Measurements from ENCODE around the gene PTPRJ.

GRCh38 chr11:48004456-48004855 lies 24.1 kb downstream of the PTPRJ start:
- no peak for TF ChIP-seq CHD1 (IDR thresholded peaks at IDR 0.05; ENCODE audit: low read length)
- TF ChIP-seq RCOR1 (IDR thresholded peaks at IDR 0.05; ENCODE audit: borderline replicate concordance in 1 of 2, low read depth in 2 of 2, low read length in 2 of 2), result no peak
- no peak for TF ChIP-seq DNMT1 (IDR thresholded peaks at IDR 0.05)
- TF ChIP-seq, protein P1, sequence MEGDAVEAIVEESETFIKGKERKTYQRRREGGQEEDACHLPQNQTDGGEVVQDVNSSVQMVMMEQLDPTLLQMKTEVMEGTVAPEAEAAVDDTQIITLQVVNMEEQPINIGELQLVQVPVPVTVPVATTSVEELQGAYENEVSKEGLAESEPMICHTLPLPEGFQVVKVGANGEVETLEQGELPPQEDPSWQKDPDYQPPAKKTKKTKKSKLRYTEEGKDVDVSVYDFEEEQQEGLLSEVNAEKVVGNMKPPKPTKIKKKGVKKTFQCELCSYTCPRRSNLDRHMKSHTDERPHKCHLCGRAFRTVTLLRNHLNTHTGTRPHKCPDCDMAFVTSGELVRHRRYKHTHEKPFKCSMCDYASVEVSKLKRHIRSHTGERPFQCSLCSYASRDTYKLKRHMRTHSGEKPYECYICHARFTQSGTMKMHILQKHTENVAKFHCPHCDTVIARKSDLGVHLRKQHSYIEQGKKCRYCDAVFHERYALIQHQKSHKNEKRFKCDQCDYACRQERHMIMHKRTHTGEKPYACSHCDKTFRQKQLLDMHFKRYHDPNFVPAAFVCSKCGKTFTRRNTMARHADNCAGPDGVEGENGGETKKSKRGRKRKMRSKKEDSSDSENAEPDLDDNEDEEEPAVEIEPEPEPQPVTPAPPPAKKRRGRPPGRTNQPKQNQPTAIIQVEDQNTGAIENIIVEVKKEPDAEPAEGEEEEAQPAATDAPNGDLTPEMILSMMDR (IDR thresholded peaks at IDR 0.05 in 2 of 3, conservative IDR thresholded peaks at IDR 0.05 in 1 of 3; ENCODE audit: insufficient read depth in 2 of 3, low read depth in 1 of 3, low read length in 3 of 3), result no peak
- TF ChIP-seq EGR1 (conservative IDR thresholded peaks at IDR 0.05), result no peak
- TF ChIP-seq, protein P2, sequence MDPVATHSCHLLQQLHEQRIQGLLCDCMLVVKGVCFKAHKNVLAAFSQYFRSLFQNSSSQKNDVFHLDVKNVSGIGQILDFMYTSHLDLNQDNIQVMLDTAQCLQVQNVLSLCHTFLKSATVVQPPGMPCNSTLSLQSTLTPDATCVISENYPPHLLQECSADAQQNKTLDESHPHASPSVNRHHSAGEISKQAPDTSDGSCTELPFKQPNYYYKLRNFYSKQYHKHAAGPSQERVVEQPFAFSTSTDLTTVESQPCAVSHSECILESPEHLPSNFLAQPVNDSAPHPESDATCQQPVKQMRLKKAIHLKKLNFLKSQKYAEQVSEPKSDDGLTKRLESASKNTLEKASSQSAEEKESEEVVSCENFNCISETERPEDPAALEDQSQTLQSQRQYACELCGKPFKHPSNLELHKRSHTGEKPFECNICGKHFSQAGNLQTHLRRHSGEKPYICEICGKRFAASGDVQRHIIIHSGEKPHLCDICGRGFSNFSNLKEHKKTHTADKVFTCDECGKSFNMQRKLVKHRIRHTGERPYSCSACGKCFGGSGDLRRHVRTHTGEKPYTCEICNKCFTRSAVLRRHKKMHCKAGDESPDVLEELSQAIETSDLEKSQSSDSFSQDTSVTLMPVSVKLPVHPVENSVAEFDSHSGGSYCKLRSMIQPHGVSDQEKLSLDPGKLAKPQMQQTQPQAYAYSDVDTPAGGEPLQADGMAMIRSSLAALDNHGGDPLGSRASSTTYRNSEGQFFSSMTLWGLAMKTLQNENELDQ (CRISPR knock-in tag; IDR thresholded peaks at IDR 0.05; ENCODE audit: borderline replicate concordance), result no peak
- TF ChIP-seq TAF1 (IDR thresholded peaks at IDR 0.05; ENCODE audit: control insufficient read depth, extremely low read depth, insufficient read depth, low read length, severe bottlenecking), result no peak
- TF ChIP-seq ZBTB11 (CRISPR knock-in tag; IDR thresholded peaks at IDR 0.05), result no peak
- TF ChIP-seq PTBP1 (IDR thresholded peaks at IDR 0.05; ENCODE audit: low read depth, low read length), result no peak
- TF ChIP-seq EP300 (IDR thresholded peaks at IDR 0.05; ENCODE audit: low read length), result no peak
- TF ChIP-seq ZNF274 (IDR thresholded peaks at IDR 0.05; ENCODE audit: borderline replicate concordance, low read depth, low read length), result no peak
- TF ChIP-seq HDAC1 (IDR thresholded peaks at IDR 0.05), result no peak

All from K562 (cell line).